GM19328 (cell line): ENCODE results near the gene PGAP3.
"Not testable (repeated sequence)": the region's sequence is repeated elsewhere in the genome, so short reads cannot be mapped to it uniquely, and the experiment has no call there.

ENCODE experiments used
- ATAC-seq: cut with Tn5 transposase; IDR thresholded peaks from one replicate; pipeline ENCODE4 v1.9.1; 2021; ENCODE audit warnings: mild to moderate bottlenecking, moderate library complexity; ENCODE audit not compliant: unreplicated experiment

Gene PGAP3

DNA sequence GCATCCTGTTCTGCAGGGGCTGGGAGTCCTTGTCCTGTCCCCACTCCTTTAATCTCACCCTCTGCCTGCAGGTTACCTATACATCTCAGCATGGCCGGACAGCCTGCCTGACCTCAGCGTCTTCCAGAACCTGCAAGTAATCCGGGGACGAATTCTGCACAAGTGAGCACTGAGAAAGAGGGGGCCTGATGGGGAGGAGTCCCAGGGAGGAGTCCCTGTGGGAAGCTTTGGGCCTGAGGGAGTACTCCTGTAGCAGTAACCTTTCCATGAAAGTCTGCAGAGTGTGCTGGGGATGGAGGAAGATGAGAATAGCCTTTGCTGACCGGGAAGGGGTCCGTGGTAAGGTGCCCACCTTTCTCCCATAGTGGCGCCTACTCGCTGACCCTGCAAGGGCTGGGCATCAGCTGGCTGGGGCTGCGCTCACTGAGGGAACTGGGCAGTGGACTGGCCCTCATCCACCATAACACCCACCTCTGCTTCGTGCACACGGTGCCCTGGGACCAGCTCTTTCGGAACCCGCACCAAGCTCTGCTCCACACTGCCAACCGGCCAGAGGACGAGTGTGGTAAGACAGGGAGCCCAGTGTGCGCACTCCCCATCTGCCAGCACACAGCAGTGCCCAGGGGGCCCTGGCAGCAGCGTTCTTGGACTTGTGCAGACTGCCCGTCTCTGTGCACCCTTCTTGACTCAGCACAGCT is 27.7 kb upstream of the PGAP3 start:
- ATAC-seq = no peak

DNA sequence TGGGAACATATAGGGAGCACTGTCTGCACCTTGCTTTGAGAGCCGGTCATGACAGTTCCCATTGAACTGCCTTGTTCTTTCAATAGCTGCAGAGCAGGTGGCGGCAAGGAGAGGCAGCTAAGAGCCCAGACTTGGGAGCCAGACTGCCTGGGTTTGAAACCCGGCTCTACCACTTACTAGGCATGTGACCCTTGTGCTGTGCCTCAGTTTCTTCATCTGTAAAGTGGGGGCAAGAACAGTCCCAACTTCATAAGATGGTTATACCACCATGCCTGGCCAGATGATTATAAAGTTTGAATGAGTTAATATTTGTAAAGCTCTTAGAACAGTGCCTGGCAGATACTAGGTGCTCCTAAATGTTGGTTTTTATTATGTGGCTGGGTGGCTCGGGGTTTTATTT is 26.4 kb upstream of the PGAP3 start:
- ATAC-seq = no peak

DNA sequence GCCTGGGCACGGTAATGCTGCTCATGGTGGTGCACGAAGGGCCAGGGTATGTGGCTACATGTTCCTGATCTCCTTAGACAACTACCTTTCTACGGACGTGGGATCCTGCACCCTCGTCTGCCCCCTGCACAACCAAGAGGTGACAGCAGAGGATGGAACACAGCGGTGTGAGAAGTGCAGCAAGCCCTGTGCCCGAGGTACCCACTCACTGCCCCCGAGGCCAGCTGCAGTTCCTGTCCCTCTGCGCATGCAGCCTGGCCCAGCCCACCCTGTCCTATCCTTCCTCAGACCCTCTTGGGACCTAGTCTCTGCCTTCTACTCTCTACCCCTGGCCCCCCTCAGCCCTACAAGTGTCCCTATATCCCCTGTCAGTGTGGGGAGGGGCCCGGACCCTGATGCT is 24.0 kb upstream of the PGAP3 start:
- ATAC-seq = no peak

DNA sequence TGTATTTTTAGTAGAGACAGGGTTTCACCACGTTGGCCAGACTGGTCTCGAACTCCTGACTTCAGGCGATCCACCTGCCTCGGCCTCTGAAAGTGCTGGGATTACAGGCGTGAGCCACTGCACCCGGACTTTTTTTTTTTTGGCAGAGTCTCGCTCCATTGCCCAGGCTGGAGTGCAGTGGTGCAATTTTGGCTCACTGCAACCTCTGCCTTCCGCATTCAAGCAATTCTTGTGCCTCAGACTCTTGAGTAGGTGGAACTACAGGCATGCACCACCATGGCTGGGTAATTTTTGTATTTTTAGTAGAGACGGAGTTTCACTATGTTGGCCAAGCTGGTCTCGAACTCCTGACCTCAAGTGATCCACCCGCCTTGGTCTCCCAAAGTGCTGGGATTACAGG is 23.2 kb upstream of the PGAP3 start:
- ATAC-seq = not testable (repeated sequence)

DNA sequence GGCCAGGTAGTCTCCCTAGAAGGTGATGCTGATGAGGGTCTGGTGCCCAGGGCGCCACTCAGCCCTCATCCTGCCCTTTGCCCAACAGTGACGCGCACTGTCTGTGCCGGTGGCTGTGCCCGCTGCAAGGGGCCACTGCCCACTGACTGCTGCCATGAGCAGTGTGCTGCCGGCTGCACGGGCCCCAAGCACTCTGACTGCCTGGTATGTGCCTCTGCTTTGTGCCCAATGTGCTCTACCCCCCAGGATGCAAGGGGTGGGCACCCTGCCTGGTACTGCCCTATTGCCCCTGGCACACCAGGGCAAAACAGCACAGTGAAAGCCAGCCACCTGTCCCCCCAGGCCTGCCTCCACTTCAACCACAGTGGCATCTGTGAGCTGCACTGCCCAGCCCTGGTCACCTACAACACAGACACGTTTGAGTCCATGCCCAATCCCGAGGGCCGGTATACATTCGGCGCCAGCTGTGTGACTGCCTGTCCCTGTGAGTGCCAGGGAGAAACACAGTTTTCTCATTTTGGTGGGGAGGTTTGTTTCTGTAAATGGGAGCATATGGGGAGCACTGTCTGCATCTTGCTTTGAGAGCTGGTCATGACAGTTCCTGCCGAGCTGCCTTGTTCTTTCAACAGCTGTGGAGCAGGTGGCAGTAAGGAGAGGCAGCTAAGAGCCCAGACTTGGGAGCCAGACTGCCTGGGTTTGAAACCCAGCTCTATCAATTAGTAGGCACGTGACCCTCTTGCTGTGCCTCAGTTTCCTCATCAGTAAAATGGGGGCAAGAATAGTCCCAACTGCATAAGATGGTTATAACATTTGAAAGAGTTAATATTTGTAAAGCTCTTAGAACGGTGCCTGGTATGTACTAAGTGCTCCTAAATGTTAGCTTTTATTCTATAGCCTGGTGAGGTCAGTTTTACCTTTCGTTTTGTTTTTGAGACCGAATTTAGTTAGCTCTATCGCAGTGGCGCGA is 22.4 kb upstream of the PGAP3 start:
- no peak for ATAC-seq

DNA sequence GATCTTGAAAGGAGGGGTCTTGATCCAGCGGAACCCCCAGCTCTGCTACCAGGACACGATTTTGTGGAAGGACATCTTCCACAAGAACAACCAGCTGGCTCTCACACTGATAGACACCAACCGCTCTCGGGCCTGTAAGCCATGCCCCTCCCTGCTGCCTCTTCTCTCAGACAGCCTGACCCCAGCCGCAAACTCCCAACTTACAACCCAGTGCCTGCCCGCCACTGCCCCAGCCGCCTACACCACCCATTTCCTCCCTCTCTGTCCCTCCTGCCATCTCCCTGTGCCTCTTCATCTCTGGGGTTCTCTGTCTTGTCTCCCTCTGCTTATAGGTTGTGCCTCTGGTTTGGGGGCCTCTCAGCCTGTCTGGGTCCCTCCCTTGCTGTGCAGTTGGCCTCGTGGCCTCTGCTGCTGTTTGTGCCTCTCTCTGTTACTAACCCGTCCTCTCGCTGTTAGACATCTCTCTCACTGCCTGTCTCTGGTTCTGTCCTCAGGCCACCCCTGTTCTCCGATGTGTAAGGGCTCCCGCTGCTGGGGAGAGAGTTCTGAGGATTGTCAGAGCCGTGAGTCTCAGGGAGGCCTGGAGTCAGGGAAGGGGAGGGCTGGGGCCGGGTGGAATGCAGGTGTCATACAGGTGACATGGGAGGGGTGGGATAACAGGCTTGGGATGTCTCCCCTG is 21.6 kb upstream of the PGAP3 start:
- no peak for ATAC-seq

DNA sequence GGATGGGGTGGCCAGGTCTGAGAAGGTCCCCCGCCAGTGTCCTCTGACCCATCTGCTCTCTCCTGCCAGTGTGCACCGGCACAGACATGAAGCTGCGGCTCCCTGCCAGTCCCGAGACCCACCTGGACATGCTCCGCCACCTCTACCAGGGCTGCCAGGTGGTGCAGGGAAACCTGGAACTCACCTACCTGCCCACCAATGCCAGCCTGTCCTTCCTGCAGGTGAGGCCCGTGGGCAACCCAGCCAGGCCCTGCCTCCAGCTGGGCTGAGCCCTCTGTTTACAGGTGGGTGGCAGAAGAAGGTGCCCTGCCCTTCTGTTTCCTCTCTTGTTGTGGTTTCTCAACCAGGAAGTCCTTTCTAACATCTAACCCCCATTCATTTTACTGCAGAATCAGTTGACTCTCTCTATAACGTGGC is 19.1 kb upstream of the PGAP3 start:
- no peak for ATAC-seq

DNA sequence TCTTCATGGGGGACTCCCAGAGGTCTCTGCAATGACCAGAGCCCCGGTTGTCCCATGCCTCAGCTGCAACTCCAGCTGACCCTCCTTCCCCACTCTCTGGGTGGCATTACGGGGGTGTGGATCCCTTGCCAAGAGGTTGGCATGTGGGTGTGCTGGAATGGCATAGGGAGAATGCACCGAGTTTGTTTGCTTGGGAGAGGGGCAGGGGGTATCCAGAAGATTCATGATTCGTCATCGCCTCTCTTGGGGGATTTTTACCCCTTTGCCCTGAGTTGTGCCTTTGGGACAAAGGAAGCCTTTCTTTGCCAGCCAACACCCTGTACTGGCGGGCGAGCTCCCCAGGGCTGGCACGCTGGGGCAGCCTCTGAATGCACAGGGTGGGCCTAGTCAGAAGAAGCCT is 18.5 kb upstream of the PGAP3 start:
- ATAC-seq = no peak

DNA sequence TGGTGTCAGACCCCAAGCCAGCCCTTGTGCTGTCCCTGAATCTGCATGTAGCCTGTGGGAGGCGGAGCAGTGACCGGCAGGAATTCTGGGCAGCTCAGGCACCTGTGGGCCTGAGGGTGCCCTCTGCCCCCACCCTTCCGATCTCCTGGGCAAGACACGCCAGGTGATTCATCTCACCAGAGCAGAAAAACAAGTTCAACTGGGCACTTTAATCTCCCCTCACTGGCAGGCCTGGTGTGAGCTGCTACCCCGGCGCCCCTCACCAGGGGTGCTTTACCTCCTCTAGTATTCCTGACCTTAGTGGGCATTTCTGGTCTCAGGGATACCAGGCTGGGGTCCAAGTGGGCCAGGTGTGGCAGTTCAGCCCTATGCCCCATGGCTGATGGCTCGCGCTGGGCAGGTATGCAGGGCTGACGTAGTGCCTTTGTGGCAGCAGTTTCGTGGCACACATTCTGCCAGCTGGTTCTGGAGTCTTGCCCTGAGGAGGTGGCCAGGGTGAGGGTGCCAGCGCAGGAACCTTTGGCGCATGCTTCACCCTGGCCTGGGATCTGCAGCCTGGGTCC is 18.0 kb upstream of the PGAP3 start:
- no peak for ATAC-seq

DNA sequence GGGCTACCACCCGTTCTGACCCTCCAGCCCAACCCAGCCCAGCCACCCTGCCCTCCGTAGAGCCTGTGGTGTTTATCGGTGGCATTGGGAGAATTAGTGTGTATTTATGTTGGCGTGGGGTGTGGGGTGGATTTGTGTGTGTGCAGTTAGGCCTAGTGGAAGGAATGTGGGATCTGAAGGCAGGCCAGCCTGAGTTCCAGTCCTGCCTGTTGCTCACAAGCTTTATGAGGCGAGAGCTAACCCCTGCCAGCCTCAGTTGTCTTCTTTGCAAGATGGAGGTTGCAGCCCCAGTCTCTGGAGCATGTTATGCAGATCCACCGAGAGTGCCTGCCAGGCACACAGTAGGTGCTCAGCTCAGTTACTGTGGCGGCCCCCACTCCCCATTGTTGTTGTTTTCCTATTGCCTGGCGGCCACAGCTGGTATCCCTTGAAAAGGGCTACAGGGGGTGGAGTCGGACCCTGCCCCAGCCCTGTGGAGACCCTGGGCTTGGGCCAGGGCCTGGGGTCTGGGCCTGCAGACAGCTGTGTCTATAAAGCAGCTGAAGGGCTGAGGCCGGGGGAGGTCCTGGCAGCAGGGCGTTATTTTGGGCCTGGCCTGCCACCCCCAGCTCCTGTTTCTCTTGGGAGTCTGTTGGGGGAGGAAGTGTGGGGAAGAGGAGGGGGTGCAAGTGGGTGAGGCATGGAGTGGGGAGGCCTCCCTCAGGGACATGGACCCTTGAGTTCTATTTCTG is 17.1 kb upstream of the PGAP3 start:
- no peak for ATAC-seq

DNA sequence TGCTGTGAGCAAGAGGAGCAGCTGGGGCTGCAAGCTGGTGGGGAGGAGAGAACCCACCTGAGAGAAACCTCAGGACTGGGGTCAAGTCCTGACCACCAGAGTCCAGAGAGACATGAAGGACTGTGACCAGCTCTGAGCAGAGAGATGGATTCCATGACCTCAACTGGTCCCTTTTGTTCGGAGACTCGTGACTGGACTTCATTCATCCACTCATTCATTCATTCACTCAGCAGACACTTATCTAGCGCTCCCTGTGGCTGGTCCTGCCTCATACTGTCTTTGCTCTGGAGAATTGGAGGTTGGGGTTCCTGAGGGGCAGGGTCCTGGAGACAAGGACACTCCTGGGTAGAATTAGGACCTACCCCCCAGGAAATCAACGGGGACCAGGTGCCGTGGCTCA is 16.1 kb upstream of the PGAP3 start:
- no peak for ATAC-seq

DNA sequence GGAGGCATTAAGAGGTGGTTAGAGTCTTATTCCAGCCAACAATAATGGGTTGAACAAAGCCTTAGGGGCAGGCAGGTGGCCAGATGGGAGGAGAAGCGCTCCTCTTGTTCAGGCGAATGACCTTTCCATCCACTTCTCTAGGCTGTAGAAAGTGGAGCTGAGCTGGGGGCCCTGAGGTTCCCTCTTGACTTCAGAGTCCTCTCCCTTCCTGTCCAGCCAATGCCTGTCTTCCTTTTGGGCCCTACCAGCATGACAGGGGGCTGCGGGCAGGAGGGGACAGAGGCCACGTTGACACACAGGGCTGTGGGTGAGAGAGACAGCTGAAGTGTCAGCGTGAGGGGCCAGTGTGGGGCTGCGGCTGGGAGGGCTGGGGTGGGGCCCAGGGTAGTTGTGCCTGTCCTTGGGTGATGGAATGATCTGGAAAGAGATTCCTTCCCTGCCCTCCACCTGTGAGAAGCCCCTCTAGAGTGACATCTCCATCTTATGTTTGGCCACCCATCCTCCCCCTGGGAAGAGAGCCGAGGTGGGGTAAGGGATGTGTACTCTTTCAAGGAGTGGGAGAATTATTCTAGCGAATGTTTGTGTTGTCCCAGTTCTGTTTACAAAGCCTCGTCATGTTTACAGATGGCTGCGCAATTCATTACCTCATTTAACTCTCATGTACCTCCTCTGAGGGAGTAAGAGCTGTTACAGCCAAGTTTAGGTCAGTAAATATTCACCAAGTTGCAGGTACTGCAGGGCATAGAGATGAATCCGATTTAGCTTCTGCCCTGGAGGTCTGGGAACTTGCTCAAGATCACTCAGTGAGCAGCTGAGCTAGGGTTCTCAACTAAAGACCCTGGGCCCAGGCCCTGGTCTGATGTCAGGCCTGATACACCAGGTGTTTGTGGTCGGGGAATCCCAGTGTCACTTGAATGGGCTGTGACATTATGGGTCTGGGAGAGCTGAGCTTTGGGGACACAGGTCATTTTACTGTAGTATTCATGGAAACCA is 15.3 kb upstream of the PGAP3 start:
- no peak for ATAC-seq

DNA sequence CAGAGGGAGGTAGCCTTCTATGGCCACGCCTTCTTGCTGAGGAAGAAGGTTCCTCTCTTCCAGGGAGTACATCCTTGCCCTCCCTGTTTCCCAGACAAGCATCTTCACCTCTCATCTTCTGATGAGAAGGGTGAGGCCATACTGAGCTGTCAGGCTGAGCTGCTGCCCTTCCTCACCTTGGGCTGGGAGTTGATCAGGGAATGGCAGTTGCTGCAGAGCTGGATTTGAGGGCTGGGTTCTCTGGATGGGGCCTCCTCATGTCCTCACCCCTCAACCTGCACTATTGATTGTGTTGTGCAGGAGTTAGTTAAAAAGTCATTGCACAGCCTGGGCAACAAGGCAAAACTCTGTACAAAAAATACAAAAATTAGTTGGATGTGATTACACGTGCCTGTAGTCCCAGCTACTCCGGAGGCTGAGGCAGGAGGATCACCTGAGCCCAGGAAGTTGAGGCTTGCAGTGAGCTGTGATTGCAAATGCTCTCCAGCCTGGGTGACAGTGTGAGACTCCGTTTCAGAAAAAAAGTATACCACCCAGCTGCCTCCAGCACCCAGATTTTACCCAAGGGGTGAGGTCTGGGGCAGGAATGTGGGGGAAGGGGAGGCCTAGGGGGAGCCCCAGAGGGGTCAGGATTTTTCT is 14.0 kb upstream of the PGAP3 start:
- no peak for ATAC-seq

DNA sequence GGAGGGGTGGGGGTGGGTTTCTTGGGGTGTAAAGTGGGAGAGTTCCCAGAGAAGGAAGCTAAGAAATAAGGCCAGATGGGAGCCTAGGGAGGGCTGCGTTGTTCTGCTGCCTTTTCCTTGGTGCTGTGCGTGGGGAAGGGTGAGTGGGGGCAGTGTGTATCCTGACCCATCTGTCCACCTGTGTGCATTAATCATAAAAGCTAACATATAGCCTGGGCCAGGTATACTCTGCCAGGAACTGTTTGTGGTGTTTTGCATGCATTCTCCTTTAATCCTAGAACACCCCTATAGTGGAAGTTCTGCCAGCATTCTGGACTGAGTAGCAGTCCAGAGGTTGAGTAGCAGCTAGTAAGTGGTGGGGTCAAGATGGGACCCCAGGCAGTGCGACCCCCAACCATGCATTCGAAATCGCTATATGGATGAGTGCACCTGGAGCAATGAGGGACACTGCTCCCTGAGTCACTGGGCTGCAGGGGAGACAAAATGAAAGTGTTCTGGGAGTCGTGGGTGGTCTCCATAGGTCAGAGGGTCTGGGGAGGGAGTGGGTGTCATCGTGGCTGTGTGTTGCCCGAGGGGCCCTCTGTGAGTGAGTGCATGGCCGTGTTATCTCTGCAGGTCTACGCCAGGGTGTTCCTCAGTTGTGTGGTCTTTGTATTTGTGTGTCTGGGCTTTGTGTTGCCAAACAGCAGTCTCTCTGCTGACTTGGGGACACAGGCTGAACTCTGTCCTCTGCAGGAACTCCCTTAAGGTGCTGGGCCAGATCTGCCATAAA is 13.3 kb upstream of the PGAP3 start:
- no peak for ATAC-seq

DNA sequence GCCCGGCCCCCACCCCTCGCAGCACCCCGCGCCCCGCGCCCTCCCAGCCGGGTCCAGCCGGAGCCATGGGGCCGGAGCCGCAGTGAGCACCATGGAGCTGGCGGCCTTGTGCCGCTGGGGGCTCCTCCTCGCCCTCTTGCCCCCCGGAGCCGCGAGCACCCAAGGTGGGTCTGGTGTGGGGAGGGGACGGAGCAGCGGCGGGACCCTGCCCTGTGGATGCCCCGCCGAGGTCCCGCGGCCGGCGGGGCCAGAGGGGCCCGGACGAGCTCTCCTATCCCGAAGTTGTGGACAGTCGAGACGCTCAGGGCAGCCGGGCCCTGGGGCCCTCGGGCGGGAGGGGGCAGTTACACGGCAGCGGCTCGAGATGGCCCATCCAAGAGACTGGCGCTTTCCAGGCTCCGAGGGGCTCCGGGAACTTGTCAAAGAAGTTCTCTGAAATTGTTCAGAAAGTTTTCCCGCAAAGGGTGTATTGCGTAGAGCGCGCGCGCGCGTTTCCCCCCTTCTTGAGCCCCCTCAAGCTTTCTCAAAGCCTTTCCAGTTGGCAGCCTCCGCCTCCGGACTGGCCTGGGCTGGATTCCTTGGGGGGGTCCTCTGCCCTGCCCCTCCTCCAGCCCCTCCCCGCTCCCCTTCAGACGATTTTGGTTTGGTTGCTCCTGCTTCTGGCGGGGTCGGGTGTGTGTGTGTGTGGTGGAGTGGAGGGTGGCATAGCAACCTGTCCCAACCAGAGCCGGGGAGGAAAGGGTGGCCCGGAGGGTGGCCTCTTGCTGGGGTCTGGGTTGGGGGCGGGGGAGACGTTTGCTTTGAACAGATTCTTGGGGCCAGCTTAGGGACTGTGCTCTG is 12.5 kb upstream of the PGAP3 start:
- no peak for ATAC-seq

DNA sequence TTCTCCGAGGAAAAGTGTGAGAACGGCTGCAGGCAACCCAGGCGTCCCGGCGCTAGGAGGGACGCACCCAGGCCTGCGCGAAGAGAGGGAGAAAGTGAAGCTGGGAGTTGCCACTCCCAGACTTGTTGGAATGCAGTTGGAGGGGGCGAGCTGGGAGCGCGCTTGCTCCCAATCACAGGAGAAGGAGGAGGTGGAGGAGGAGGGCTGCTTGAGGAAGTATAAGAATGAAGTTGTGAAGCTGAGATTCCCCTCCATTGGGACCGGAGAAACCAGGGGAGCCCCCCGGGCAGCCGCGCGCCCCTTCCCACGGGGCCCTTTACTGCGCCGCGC is 11.9 kb upstream of the PGAP3 start, which contains the start of gene ERBB2:
Gene ERBB2 (plus strand): TSS at position 247 of the 330 bp plus-strand sequence. CDS start 175 bp downstream, outside the sequence.
- no peak for ATAC-seq

DNA sequence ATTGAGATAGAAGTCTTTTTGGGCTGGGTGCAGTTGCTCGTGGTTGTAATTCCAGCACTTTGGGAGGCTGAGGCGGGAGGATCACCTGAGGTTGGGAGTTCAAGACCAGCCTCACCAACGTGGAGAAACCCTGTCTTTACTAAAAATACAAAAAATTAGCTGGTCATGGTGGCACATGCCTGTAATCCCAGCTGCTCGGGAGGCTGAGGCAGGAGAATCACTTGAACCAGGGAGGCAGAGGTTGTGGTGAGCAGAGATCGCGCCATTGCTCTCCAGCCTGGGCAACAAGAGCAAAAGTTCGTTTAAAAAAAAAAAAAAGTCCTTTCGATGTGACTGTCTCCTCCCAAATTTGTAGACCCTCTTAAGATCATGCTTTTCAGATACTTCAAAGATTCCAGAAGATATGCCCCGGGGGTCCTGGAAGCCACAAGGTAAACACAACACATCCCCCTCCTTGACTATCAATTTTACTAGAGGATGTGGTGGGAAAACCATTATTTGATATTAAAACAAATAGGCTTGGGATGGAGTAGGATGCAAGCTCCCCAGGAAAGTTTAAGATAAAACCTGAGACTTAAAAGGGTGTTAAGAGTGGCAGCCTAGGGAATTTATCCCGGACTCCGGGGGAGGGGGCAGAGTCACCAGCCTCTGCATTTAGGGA is 11.4 kb upstream of the PGAP3 start:
- not testable (repeated sequence) for ATAC-seq
